Stimulated activated CD8-positive, alpha-beta memory T cell treated with anti-CD3 and anti-CD28 coated beads, Interleukin-15, amount 100 ng/mL, for 4 hours (primary cell): ENCODE measurements around the gene FIG4.
"Not testable (repeated sequence)": the region's sequence is repeated elsewhere in the genome, so short reads cannot be mapped to it uniquely, and the experiment has no call there.

Experiments used
- DNase-seq, 2 donors: peaks; one replicate each; pipeline ENCODE4 v3.0.0-alpha.2; 2020; ENCODE audit warnings: low read depth in 2 of 2

FIG4 gene

DNA sequence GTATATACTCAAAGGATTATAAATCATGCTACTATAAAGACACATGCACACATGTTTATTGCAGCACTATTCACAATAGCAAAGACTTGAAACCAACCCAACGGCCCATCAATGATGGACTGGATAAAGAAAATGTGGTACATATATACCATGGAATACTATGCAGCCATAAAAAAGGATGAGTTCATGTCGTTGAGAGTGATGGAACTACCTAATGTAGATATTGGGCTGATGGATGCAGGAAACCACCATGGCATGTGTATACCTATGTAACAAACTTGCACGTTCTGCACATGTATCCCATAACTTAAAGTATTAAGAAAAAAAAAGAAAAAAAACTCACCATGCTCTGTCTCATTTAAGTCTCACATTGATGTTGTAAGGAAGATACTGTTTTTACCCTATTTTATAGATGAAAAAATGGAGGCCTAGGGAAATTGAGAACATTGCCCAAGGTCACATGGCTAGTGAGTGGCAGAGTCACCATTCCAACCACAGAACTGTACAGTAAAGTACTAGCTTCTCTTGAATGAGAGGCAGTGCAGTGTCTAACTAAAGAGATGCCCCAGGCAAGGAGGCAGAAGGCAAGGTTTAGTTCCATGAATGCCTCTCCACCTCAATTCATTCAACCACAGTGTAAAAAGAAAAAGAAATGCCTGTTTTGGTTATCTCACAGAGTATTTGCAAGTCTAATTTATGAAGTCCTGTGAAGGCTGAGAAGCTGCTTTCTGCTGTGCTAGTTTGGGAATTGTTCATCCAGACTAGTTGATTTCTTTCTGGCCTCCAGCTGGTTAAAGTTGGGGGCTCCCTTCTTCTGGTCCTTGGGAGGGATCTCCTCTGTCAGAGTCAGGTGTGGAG, 68.2 kb downstream of the FIG4 start:
- DNase-seq = no peak

DNA sequence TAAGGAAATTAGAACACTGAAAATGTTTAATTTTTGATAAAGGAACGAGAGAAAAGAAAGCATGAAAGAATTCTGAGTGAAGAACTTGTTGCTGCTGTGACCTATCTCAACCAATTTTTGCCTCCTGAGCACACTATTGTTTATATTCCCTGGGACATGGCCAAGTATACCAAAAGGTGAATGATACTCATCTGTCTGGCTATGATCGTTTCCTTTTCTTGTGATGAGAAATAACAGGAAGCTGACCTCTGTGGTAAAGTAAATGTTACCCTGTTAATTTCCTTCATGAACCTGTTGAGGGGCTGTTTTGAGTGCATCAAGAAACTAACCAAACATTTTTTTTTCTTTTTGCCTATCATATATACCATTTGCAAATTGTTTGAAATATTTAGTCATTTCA, 69.1 kb downstream of the FIG4 start:
- no peak for DNase-seq

DNA sequence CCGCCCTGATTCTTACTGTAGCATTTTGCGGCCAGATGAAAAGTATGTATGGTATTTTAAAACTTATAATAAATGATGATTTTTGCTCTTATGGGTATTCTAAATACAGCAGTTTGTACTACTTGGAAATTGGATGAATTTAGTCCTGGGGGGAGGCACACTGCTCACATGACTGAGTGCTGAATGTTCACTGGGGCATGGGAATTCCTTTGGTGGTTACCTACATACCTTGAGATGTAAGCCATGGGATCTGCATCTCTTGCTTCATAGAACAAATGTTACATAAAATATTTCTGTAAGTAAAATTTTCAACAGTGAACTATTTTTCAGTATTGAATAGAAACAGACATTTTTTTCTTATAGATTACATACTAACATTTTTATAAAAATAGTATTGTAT, 71.1 kb downstream of the FIG4 start:
- DNase-seq = no peak

DNA sequence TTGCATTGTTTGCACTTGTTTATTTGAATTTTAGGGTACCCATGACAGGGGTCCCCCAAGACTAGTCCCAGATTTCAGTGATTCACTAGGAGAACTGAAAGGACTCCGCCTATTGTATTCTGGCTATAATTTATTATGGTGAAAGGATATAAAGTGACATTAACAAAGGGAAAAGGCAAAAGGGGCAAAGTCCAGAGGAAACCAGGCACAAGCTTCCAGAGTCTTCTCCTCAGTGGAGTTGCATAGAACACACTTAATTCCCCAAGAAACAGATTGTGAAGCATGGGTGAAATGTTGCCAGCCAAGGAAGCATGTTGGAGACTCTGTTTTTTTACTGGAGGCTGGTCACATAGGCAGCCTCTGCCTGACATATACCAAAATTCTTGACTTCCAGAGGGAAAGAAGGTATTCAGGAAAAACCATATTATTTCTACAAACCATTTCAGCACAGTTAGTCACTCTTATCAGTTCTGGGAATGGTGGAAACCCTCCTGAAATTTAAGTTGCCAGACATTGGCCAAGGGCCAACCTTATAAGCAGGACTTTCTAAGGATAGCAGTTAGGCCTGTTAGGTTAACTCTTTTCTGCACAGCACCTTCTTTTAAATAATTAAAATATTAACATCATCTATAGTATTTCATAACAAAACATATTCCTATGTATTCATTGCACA, 71.8 kb downstream of the FIG4 start:
- DNase-seq = no peak

DNA sequence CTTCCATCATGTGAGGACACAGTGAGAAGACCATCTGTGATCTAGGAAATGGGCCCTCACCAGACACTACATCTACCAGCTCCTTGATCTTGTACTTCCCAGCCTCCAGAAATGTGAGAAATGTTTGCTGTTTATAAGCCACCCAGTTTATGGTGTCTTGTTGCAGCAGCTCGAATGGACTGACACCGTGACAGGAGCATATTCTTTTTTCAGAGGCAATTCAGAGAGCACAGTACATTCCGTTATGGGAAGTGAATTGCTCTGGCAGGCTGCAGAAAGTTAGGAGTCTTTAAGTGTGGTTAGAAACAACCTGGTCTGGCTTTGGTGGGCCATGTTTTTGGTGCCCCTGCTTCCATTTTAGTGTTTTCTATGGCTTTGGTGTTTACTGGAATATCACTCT, 75.1 kb downstream of the FIG4 start:
- DNase-seq = no peak

DNA sequence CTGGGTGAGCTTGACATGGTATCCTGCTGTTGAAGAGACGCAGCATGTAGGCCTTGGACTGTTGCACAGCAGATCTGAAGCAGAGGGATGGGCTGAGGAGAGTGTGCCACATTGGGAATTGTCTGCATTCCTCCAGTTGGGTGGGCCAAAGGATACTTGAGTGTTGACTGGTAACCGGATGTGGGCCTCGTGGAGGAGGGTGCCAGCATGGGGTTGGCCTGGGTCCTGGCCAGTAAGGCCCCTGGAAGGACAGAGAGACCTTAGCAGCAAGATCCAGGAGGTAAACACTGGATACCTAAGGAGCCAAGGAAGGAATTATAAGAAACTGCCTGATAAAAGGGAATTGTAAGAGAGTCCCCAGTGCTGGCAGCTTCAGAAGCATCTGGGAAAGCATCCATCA, 76.9 kb downstream of the FIG4 start:
- DNase-seq = no peak

DNA sequence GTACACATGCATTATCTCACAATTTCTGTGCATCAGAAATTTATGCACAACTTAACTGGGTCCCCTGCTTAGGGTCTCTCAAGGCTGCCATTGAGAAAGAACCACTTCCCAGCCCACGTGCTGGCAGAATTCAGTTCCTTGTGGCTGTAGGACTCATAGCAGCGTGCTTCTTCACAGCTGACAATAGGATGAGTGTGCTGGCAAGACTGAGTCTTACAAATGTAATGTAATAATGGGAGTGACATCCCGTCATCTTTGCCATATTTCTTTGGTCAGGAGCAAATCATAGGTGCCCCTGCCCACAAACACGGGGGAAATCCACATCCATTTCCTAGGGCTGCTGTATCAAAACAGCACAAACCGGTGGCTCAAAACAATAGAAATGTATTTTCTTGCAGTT, 77.4 kb downstream of the FIG4 start:
- no peak for DNase-seq

DNA sequence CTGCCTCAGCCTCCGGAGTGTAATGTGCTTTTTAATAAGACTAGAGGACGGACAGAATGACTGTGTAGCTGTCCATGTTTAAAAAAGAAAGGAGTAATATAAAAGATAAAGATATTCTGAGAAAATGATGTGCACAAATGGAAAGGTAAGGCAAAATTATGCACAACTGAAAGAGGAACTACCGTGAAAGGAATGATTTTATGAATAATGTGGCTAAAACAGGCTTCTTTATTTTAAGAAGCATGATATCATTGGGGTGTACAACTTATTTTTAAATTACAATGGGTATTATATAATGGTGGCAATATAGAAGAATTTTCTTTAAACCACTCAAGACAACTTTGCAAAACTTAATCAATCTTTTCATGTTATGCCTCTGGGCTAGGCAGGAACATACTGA, 78.1 kb downstream of the FIG4 start:
- no peak for DNase-seq

DNA sequence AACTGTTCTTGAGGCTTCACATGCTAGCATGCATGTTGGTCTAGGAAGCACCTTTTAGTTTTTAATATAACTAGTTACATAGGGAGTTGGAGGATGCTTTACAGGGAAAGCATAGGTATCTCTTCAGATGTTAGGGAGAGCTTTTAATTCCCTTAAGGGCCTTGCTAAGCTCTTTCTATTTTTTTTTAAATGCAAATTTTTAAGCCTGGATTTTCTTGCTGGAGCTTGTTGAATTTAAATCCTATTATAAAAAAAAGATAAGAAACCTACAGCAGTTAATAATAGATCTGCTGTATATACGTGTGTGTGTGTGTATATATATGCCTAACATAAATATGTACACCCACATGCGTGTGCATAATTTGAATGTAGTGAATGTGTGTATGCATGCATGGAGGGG, 79.0 kb downstream of the FIG4 start:
- DNase-seq = no peak

DNA sequence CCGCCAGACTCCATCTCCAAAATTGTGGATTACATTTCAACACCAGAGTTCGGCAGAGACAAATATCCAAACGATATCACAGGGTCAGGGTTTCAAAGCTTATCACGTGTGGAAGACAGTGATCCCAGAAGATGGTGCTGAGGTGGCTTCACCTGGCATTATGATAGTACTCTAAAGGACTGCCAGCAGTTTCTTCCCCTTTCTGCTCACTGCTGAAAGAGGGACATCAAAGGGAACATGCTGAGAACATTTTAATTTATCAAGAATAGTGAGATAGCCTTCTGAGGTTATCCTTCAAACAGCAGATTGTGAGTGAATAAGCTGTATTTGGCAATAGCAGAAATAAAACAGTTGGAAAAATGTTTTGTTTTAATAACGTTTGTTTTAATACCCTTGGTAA, 79.7 kb downstream of the FIG4 start:
- no peak for DNase-seq

DNA sequence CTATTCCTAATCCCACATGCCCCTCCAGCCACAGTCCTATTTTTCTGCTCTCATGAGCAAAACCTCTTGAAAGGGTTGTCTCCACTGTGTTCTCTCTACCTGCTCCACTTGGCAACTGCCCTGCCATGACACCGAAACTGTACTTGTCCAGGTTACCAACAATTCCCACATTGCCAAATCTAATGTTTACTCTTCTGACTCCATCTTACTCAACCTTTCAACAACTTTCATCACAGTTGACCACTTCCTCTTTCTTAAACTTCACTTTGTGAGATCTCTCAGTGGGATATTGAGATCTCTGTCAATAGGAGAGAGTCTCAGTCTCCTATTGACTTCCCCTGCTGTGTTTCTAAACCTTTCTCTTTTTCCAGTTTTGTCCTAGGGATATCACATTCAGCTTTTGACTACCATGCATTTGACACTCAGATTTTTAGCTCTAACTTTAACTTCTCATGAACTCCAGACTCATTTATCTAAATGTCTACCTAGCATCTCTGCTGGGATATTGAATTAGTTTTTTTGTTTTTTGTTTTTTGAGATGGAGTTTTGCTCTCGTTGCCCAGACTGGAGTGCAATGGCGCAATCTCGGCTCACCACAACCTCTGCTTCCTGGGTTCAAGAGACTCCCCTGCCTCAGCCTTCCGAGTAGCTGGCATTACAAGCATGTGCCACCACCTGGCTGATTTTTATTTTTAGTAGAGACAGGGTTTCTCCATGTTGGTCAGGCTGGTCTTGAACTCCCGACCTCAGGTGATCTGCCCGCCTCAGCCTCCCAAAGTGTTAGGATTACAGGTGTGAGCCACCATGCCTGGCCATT, 81.1 kb downstream of the FIG4 start:
- not testable (repeated sequence) for DNase-seq

DNA sequence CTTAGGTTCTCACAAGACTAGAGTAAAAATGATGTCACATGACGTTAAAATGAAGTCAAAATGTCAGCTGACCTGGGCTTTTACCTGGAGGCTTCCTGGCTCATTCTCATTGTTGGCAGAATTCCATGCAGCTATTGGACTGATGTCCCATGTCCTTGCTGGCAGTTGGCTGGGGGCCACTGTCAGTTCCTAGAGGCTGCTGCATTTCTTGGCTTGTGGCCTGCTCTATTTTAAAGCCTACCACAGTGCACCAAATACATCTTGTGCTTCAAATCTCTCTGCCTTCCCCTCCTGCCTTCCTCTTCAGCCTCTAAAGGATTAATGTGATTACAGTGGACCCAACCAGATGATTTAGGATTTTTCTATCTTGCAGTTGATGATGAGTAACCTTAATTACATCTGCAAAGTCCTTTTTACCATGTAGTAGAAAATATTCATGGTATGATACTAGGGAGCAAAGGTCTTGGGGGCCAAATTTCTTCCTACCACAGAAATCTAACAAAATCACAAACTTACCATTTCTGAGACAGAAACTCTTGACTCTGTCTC, 81.9 kb downstream of the FIG4 start:
- DNase-seq = no peak

DNA sequence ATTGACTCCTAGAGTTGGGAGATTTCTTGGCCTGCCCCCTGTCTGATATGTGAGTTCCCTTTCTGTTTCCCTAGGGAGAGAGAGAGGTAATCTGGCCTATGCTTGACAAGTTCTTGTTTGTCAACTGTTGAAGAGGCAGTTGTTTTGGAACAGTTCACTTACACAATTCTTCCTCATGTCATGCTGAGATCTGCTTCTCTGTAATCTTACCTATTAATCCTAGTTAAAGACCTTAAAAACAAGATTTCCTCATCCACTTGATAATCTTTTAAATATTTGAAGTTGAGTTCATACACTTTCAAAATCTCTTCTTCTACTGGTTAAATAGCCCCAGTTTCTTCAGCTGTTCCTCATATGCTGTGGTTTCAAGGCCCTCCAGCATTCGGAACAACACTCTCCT, 89.9 kb downstream of the FIG4 start:
- no peak for DNase-seq

DNA sequence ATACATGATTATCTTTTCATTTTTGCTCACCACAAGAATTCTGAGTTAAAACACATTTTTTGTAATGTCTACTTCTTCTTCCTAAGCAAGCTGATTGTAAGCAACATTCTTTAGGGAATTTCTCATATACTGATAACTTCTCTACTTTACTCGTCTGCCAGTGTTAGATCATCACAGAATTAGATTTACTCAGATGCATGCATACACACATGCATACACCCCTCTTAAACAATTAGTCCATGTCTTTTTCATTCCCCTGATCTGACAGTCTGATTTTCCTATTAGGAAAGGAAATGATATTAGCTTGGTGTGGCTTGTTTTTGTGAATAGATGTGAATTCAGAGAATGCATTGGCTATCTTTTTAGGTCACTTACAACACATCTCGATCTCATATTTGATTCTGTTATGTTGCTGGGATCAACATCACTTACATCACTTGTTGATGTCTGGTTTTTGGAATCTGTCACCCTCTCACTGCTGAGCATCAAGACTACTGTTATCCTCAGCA, 91.4 kb downstream of the FIG4 start:
- DNase-seq = no peak

DNA sequence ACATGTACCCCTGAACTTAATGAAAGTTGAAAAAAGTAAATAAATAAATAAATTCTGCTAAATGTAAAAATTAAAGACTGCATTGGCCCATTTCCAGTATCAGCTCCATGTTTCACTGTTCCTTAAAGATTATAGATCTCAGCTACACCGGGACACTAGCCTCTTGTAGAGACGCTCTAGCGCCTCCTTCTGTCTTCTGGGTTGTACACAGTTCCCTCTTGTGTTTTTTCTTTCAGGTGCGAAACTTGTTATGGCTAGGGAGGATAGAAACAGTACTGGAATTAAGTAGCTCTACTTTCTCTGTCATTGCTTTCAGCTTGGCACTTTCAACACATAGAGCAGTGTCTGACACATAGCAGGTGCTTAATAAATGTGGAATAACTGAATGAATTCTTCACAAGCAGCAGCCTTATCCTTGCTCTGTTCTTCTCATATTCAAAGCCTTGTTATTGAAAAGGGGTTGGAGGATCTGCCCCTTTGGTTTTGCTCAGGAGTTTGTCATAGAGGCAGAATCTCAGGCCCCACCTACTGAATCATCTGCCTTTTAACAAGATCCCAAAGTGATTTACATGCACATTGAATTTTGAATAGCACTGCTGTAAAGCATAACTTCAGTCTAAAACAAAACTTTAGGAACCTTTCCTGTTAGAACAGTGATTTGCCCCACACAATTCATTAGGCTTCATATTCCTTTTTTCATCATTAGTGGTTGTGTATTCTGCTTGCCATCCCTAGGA, 92.3 kb downstream of the FIG4 start:
- DNase-seq = no peak

DNA sequence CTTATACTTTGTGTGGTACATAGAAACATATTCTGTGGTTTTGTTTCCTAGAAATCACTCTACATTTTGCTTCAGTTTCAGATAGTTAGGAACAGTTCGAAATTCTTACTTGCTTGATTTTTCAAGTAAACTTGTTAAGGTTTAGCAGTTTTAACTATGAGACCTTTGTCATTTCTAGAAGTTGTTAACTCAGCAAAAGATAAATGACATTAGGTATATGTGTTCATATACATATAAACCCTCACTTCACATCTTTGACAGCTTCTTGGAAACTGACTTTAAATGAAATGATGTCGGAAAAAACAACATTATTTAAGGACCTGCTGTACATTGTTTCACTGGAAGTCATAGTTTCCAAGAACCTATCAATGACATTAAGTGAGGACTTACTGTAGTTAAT, 96.2 kb downstream of the FIG4 start:
- DNase-seq = no peak

DNA sequence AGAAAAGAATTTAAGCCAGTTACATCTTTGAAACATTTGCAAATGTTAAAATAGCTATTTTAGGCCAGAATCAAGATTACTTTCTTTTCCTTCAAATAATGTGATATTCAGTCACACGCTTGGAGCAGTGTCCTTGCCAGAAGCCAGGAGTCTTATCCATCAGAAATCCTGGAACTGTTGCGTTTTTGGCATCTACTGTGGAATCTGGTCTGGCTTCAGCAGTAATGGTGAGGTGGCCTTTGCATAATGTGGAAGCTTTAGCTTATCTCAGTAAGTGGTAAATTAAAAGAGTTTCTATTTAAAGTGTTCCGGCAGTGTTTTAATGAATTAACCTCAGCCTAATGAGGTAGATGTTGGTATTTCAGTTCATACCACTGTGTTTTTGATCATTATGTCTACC, 97.6 kb downstream of the FIG4 start:
- DNase-seq = no peak

DNA sequence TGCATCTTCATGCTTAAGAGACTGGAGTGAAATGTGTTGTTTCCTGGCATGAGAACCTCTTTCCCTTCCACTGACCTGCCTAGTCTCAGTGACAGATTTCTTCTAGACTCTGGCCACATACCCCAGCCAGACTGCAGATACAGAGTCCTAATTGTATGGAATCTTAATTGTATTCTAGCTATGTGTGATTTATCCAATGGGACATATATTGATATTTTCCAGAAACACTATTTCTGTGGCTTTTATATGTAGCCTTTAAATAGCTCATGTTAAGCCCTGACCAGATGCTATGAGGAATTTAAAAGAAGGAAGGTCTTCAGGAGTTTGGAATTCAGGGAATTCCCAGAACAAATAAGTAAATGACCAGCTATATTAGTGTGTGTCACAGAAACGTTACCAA, 99.0 kb downstream of the FIG4 start:
- DNase-seq = no peak

DNA sequence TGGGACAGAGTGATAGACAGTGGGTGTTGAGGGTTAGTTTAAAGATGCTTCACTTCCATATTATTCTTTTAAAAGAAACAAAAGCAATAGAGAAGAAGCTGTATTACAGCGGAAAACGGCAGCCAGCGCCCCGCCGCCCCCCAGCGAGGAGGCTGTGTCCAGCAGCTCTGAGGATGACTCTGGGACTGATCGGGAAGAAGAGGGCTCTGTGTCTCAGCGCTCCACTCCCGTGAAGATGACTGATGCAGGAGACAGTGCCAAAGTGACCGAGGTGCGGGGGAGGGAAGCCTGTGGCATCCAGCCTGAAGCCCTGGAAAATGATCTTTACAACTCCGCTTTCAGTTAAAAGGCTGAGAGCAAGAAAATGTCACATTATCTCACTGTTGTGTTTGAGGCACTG, 100.2 kb downstream of the FIG4 start:
- DNase-seq = no peak

DNA sequence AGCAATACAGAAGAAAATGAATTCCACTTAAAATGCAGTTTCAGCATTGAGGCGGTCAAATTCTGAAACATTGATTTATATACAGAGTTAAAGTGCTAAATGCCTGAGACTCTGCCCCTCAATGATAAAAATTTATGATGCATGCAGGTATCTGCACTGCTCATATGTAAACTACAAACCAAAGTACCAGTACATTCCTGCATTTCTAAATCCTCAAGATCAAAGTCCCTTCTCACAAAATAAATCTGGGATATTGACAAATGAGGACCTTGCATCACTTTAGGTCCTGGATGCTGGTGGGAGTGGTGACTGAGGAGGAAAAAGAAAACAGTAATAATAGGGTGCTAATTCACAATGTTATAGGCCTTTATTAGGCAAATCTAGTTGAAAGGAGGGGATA, 101.9 kb downstream of the FIG4 start:
- DNase-seq = no peak

DNA sequence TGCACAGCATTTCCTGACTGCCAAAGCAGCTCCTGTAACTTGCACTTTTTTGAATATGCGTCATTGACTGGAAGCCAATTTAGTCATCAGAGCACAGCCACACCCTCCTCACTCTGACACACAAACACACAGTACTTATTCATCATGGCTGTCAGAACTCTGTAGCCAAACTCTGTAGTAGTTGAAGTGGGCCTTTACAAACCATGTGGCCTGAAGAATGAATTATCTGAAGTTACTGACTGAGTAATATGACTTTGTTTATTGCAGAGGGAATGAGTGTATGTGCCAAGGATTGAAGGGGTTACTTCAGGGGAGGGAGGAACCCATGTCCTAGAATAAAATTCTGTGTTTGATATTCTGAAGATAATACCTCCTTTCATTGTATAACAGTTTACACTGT, 102.7 kb downstream of the FIG4 start:
- DNase-seq = no peak
